HepG2 (cell line): ENCODE data around the gene TMEM98. TPM values are rescaled to one million over a fixed set of nuclear protein-coding genes. Genes with fewer than 3 reads are reported as not detected.
"Not testable (repeated sequence)": the region's sequence is repeated elsewhere in the genome, so short reads cannot be mapped to it uniquely, and the experiment has no call there.

Source experiments
- ATAC-seq: fragments of 200-7000 bp; cut with Tn5 transposase; 3 replicates; pipeline ENCODE4 v1.9.1; 2020; ENCODE audit warnings: mild to moderate bottlenecking, moderate library complexity
- BruUV-seq: library from RNA; stranded (reverse); fragments of 400-500 nt; replicated peaks from 2 replicates; lab custom pipeline; 2021; lab: Mats Ljungman, UMichigan
- CTCF ChIA-PET: fragments of 300-600 bp; formaldehyde crosslinking; extraction: SDS; loops from one replicate; lab custom pipeline; 2021; ENCODE audit warnings: low total read pairs, inconsistent platforms, low intra/inter-chr PET ratio; lab: Yijun Ruan, JAX
- POLR2A ChIA-PET: fragments of 350-600 bp; sonication (Branson Sonifier 250); formaldehyde crosslinking; loops from one replicate; lab custom pipeline; 2020; ENCODE audit warnings: antibody characterized with exemption, inconsistent platforms; lab: Yijun Ruan, JAX
- DNase-seq: peaks from one replicate; pipeline ENCODE4 v3.0.0-alpha.2; 2015; ENCODE audit warnings: low spot score
- FAIRE-seq: peaks from 3 replicates; lab custom pipeline; 2011; peaks lifted over from hg19 to GRCh38; lab: Jason Lieb, UNC
- H2AFZ ChIP-seq: one replicate; pipeline ENCODE4 v1.6.1; 2011; ENCODE audit warnings: low read length, inconsistent platforms
- H3K27ac ChIP-seq: fragments of 300-600 bp; 3 replicates; pipeline ENCODE4 v1.8.0; 2011; ENCODE audit warnings: mixed run types, mild to moderate bottlenecking, mixed read lengths, low read length, inconsistent platforms; ENCODE audit not compliant: insufficient read depth; ENCODE audit errors: extremely low read length
- H3K27me3 ChIP-seq, 2 experiments: fragments of 200-600 bp in 1 of 2; 2 replicates in 1 of 2; 3 replicates in 1 of 2; pipeline versions ENCODE4 v1.6.0 to v1.8.0; 2011; ENCODE audit warnings: low read length in 2 of 2, mild to moderate bottlenecking in 2 of 2, moderate library complexity in 2 of 2, inconsistent platforms in 1 of 2; ENCODE audit not compliant: insufficient read depth in 2 of 2, control insufficient read depth in 1 of 2
- H3K36me3 ChIP-seq, 2 experiments: fragments of 200-600 bp in 1 of 2; replicated peaks in 1 of 2; 2 replicates in 1 of 2; 3 replicates in 1 of 2; pipeline versions ENCODE4 v1.5.1 to v1.8.0; 2011; ENCODE audit warnings: low read length in 2 of 2, inconsistent platforms in 1 of 2; ENCODE audit not compliant: insufficient read depth in 2 of 2, control insufficient read depth in 1 of 2
- H3K4me1 ChIP-seq: 2 replicates; pipeline ENCODE4 v1.5.1; 2012; ENCODE audit warnings: low read length, inconsistent platforms; ENCODE audit not compliant: insufficient read depth
- H3K4me2 ChIP-seq: 2 replicates; pipeline ENCODE4 v1.6.0; 2011; ENCODE audit warnings: low read depth, low read length, inconsistent platforms
- H3K4me3 ChIP-seq, 3 experiments: fragments of 200-600 bp in 1 of 3; sonication (generic), shearing (Covaris generic) in 1 of 3; replicated peaks in 1 of 3; 2 replicates each; pipeline ENCODE4 v1.5.1; 2011 to 2016; ENCODE audit warnings: low read length in 3 of 3, inconsistent platforms in 2 of 3, low read depth in 2 of 3, mild to moderate bottlenecking in 2 of 3, control low read depth in 1 of 3, mixed read lengths in 1 of 3; ENCODE audit not compliant: insufficient read depth in 1 of 3
- H3K79me2 ChIP-seq: one replicate; pipeline ENCODE4 v1.6.1; 2011; ENCODE audit warnings: low read length, inconsistent platforms; ENCODE audit not compliant: insufficient read depth
- H3K9ac ChIP-seq: 2 replicates; pipeline ENCODE4 v1.6.0; 2011; ENCODE audit warnings: mild to moderate bottlenecking, low read depth, low read length, inconsistent platforms; ENCODE audit not compliant: insufficient read depth
- H3K9me3 ChIP-seq: 2 replicates; pipeline ENCODE4 v1.5.1; 2012; ENCODE audit warnings: mild to moderate bottlenecking, low read length
- H4K20me1 ChIP-seq: 2 replicates; pipeline ENCODE4 v1.6.0; 2011; ENCODE audit warnings: inconsistent platforms, mild to moderate bottlenecking, low read length, moderate library complexity; ENCODE audit not compliant: insufficient read depth
- CENPBD1 ChIP-seq: sonication (generic); formaldehyde crosslinking; IDR thresholded peaks from 2 replicates; pipeline ENCODE4 v1.8.0; 2022; ENCODE audit warnings: missing genetic modification reagents, low read depth, mild to moderate bottlenecking, borderline replicate concordance
- CREB1 ChIP-seq, 2 experiments: fragments of 450-650 bp in 1 of 2; IDR thresholded peaks; 2 replicates each; pipeline ENCODE4 v1.6.1; 2016 to 2017; ENCODE audit warnings: control low read depth in 1 of 2, mild to moderate bottlenecking in 1 of 2, missing compliant biosample characterization in 1 of 2, missing genetic modification characterization in 1 of 2
- FOSL2 ChIP-seq: sonication (generic); formaldehyde crosslinking; IDR thresholded peaks from 2 replicates; pipeline ENCODE4 v1.4.0; 2020; ENCODE audit warnings: missing genetic modification reagents
- FOXO1 ChIP-seq: sonication (generic); formaldehyde crosslinking; IDR thresholded peaks from 2 replicates; pipeline ENCODE4 v1.4.0; 2020; ENCODE audit warnings: missing genetic modification reagents
- MTF1 ChIP-seq: sonication (generic); formaldehyde crosslinking; IDR thresholded peaks from 2 replicates; pipeline ENCODE4 v1.5.0; 2020; ENCODE audit warnings: missing genetic modification reagents
- NFYB ChIP-seq: sonication (generic); formaldehyde crosslinking; IDR thresholded peaks from 2 replicates; pipeline ENCODE4 v1.4.0; 2020; ENCODE audit warnings: missing genetic modification reagents
- NFYC ChIP-seq: IDR thresholded peaks from 2 replicates; pipeline ENCODE4 v1.6.1; 2016; ENCODE audit warnings: missing genetic modification reagents, missing compliant biosample characterization
- PHF21A ChIP-seq: sonication (generic); formaldehyde crosslinking; IDR thresholded peaks from 2 replicates; pipeline ENCODE4 v1.5.0; 2020; ENCODE audit warnings: mild to moderate bottlenecking, missing genetic modification reagents
- RARA ChIP-seq: IDR thresholded peaks from 2 replicates; pipeline ENCODE4 v1.6.1; 2016; ENCODE audit warnings: missing genetic modification reagents, missing compliant biosample characterization
- SP2 ChIP-seq: sonication (generic); formaldehyde crosslinking; IDR thresholded peaks from 2 replicates; pipeline ENCODE4 v1.5.1; 2020; ENCODE audit warnings: mild to moderate bottlenecking, missing genetic modification reagents
- WGBS: methylation state at CpG from one replicate; pipeline ENCODE4 v1.1.6; 2017; ENCODE audit warnings: low lambda C conversion rate; 5-methylcytosine and 5-hydroxymethylcytosine counted together
- in situ Hi-C: cut with HindIII; loops from 2 replicates; pipeline ENCODE4 v1.10.0; 2017; ENCODE audit warnings: low pct_unique_long_range_greater_than_20kb; ENCODE audit not compliant: extremely low pct_ligation_motif_present
- intact Hi-C: fragments of 100-400 bp; cut with micrococcal nuclease; formaldehyde crosslinking; loops from one replicate; pipeline ENCODE4 v1.10.0; 2022; ENCODE audit not compliant: unreplicated experiment
- polyA plus RNA-seq, 8 experiments: library from polyadenylated mRNA; depleted of rRNA in 3 of 8; stranded (reverse) in 7 of 8; unstranded in 1 of 8; fragments of >200 nt; fragmentation: Illumina TruSeq in 4 of 8; extraction: Trizol in 4 of 8; gene quantifications; 2 replicates each; pipeline versions ENCODE4 v1.2.1 to v1.2.3, GENCODE V29; 2011 to 2016; ENCODE audit warnings: low read depth in 4 of 8, missing spikeins in 1 of 8, mixed read lengths in 1 of 8; ENCODE audit not compliant: insufficient read depth in 1 of 8
- total RNA-seq, 5 experiments: library from RNA; depleted of rRNA; stranded (reverse); fragments of >200 nt; fragmentation: Illumina TruSeq; extraction: Trizol; gene quantifications; 2 replicates each; pipeline ENCODE4 v1.2.3, GENCODE V29; 2016; ENCODE audit warnings: low read depth in 1 of 5

Gene TMEM98
- total and polyA plus RNA-seq, 2 of the 13 experiments (the other 11 are each of a cell fraction or from before 2014, with no cell fraction given), result 103 to 175 TPM

GRCh38 chr17:32921017-32921416, 6.9 kb upstream of the TMEM98 start (continued):
- no peak for TF ChIP-seq FOXO1
- 0 out of 2 replicates have a peak, but pooled peaks have one; percentile 30 for TF ChIP-seq PHF21A (CRISPR knock-in tag)
- no peak for TF ChIP-seq CENPBD1 (CRISPR knock-in tag)
- TF ChIP-seq, all 625 proteins: peak for 12

GRCh38 chr17:32923905-32924304, 4.0 kb upstream of the TMEM98 start:
- POLR2A ChIA-PET, result interaction anchor here (1.1 kb wide), 1 partner anchor 9 kb away, joined by 3 read pairs; no protein-coding TSS in a partner anchor
- DNase-seq, result peak; percentile 50
- not testable (repeated sequence) for BruUV-seq; TF ChIP-seq CREB1 (CRISPR knock-in tag; IDR thresholded peaks at IDR 0.05)
- TF ChIP-seq CREB1 (IDR thresholded peaks at IDR 0.05) (peak; percentile 56), FOSL2 (CRISPR knock-in tag) (peak; percentile 41)
- TF ChIP-seq, all 625 proteins: peak for 2; not testable (repeated sequence) for 623
- in situ Hi-C loops, H3K9ac ChIP-seq, H3K4me2 ChIP-seq, H2AFZ ChIP-seq, intact Hi-C loops, H3K79me2 ChIP-seq, ATAC-seq, FAIRE-seq, CTCF ChIA-PET, H3K36me3 ChIP-seq, H4K20me1 ChIP-seq, H3K9me3 ChIP-seq, H3K4me3 ChIP-seq, H3K27me3 ChIP-seq, H3K27ac ChIP-seq: not testable (repeated sequence)
- H3K4me1 ChIP-seq, result peaks cover 61% of the 10 kb centered on the region
- WGBS, result 44% methylated on average over 3 of the region's 3 CpGs

GRCh38 chr17:32926183-32926582, 1.8 kb upstream of the TMEM98 start:
- no peaks in the 10 kb centered on the region; a peak in 1 of 5 replicates for H3K27me3 ChIP-seq
- no peak for FAIRE-seq
- in situ Hi-C loops (no loop called here), intact Hi-C loops (no loop called here)
- H3K4me2 ChIP-seq, result no peak overlapping the region
- H3K4me1 ChIP-seq, result peaks cover 62% of the 10 kb centered on the region
- POLR2A ChIA-PET, result interaction anchor here (1.4 kb wide), 1 partner anchor 10 kb away, joined by 5 read pairs; no protein-coding TSS in a partner anchor
- no peak overlapping the region for H3K9ac ChIP-seq
- no TSS peak for BruUV-seq
- ATAC-seq, result no peak
- H3K9me3 ChIP-seq, result no peaks in the 10 kb centered on the region
- H3K79me2 ChIP-seq, result peaks cover 12% of the 10 kb centered on the region
- H3K4me3 ChIP-seq, result no peak overlapping the region
- no peak for DNase-seq
- no peak overlapping the region for H2AFZ ChIP-seq
- CTCF ChIA-PET, result no interaction called here
- no peak overlapping the region for H3K27ac ChIP-seq
- WGBS, result 72% methylated on average over 5 of the region's 5 CpGs
- TF ChIP-seq NFYB (CRISPR knock-in tag) (peak; percentile 54), NFYC (CRISPR knock-in tag) (peak; percentile 54; the same call in 1 of the 2 replicates), SP2 (CRISPR knock-in tag) (no peak), MTF1 (CRISPR knock-in tag) (no peak), RARA (CRISPR knock-in tag) (no peak)
- no peaks in the 10 kb centered on the region for H4K20me1 ChIP-seq
- no peaks in the 10 kb centered on the region for H3K36me3 ChIP-seq

GRCh38 chr17:32926789-32927188, 1.2 kb upstream of the TMEM98 start:
- H3K9ac ChIP-seq, H3K27me3 ChIP-seq, DNase-seq, H3K9me3 ChIP-seq, ATAC-seq, BruUV-seq, H2AFZ ChIP-seq, FAIRE-seq, intact Hi-C loops, H3K36me3 ChIP-seq, CTCF ChIA-PET, in situ Hi-C loops, H4K20me1 ChIP-seq: not testable (repeated sequence)
- peak overlapping the region; percentile 79 for H3K27ac ChIP-seq
- WGBS, result 54% methylated on average over 8 of the region's 8 CpGs
- H3K4me2 ChIP-seq, result peak overlapping the region; percentile 98
- POLR2A ChIA-PET, result interaction anchor here (1.4 kb wide), 1 partner anchor 9 kb away, joined by 5 read pairs; no protein-coding TSS in a partner anchor
- peak overlapping the region in 2 of 3 experiments; percentile 69 to 82; a peak in 3 of 6 replicates for H3K4me3 ChIP-seq
- H3K4me1 ChIP-seq, result peaks cover 60% of the 10 kb centered on the region
- peaks cover 12% of the 10 kb centered on the region for H3K79me2 ChIP-seq
